HepG2 (cell line): ENCODE results near the gene NEIL1. TPM values are rescaled to one million over a fixed set of nuclear protein-coding genes. Genes with fewer than 3 reads are reported as not detected.

Experiments used
- ATAC-seq: fragments of 200-7000 bp; cut with Tn5 transposase; 3 replicates; pipeline ENCODE4 v1.9.1; 2020; ENCODE audit warnings: mild to moderate bottlenecking, moderate library complexity
- BruUV-seq: library from RNA; stranded (reverse); fragments of 400-500 nt; replicated peaks from 2 replicates; lab custom pipeline; 2021; lab: Mats Ljungman, UMichigan
- CTCF ChIA-PET: fragments of 300-600 bp; formaldehyde crosslinking; extraction: SDS; loops from one replicate; lab custom pipeline; 2021; ENCODE audit warnings: low total read pairs, inconsistent platforms, low intra/inter-chr PET ratio; lab: Yijun Ruan, JAX
- POLR2A ChIA-PET: fragments of 350-600 bp; sonication (Branson Sonifier 250); formaldehyde crosslinking; loops from one replicate; lab custom pipeline; 2020; ENCODE audit warnings: antibody characterized with exemption, inconsistent platforms; lab: Yijun Ruan, JAX
- DNase-seq: peaks from one replicate; pipeline ENCODE4 v3.0.0-alpha.2; 2015; ENCODE audit warnings: low spot score
- FAIRE-seq: peaks from 3 replicates; lab custom pipeline; 2011; peaks lifted over from hg19 to GRCh38; lab: Jason Lieb, UNC
- H2AFZ ChIP-seq: one replicate; pipeline ENCODE4 v1.6.1; 2011; ENCODE audit warnings: low read length, inconsistent platforms
- H3K27ac ChIP-seq: fragments of 300-600 bp; 3 replicates; pipeline ENCODE4 v1.8.0; 2011; ENCODE audit warnings: mixed run types, mild to moderate bottlenecking, mixed read lengths, low read length, inconsistent platforms; ENCODE audit not compliant: insufficient read depth; ENCODE audit errors: extremely low read length
- H3K27me3 ChIP-seq, 2 experiments: fragments of 200-600 bp in 1 of 2; 2 replicates in 1 of 2; 3 replicates in 1 of 2; pipeline versions ENCODE4 v1.6.0 to v1.8.0; 2011; ENCODE audit warnings: low read length in 2 of 2, mild to moderate bottlenecking in 2 of 2, moderate library complexity in 2 of 2, inconsistent platforms in 1 of 2; ENCODE audit not compliant: insufficient read depth in 2 of 2, control insufficient read depth in 1 of 2
- H3K36me3 ChIP-seq, 2 experiments: fragments of 200-600 bp in 1 of 2; replicated peaks in 1 of 2; 2 replicates in 1 of 2; 3 replicates in 1 of 2; pipeline versions ENCODE4 v1.5.1 to v1.8.0; 2011; ENCODE audit warnings: low read length in 2 of 2, inconsistent platforms in 1 of 2; ENCODE audit not compliant: insufficient read depth in 2 of 2, control insufficient read depth in 1 of 2
- H3K4me1 ChIP-seq: 2 replicates; pipeline ENCODE4 v1.5.1; 2012; ENCODE audit warnings: low read length, inconsistent platforms; ENCODE audit not compliant: insufficient read depth
- H3K4me2 ChIP-seq: 2 replicates; pipeline ENCODE4 v1.6.0; 2011; ENCODE audit warnings: low read depth, low read length, inconsistent platforms
- H3K4me3 ChIP-seq, 3 experiments: fragments of 200-600 bp in 1 of 3; sonication (generic), shearing (Covaris generic) in 1 of 3; replicated peaks in 1 of 3; 2 replicates each; pipeline ENCODE4 v1.5.1; 2011 to 2016; ENCODE audit warnings: low read length in 3 of 3, inconsistent platforms in 2 of 3, low read depth in 2 of 3, mild to moderate bottlenecking in 2 of 3, control low read depth in 1 of 3, mixed read lengths in 1 of 3; ENCODE audit not compliant: insufficient read depth in 1 of 3
- H3K79me2 ChIP-seq: one replicate; pipeline ENCODE4 v1.6.1; 2011; ENCODE audit warnings: low read length, inconsistent platforms; ENCODE audit not compliant: insufficient read depth
- H3K9ac ChIP-seq: 2 replicates; pipeline ENCODE4 v1.6.0; 2011; ENCODE audit warnings: mild to moderate bottlenecking, low read depth, low read length, inconsistent platforms; ENCODE audit not compliant: insufficient read depth
- H3K9me3 ChIP-seq: 2 replicates; pipeline ENCODE4 v1.5.1; 2012; ENCODE audit warnings: mild to moderate bottlenecking, low read length
- H4K20me1 ChIP-seq: 2 replicates; pipeline ENCODE4 v1.6.0; 2011; ENCODE audit warnings: inconsistent platforms, mild to moderate bottlenecking, low read length, moderate library complexity; ENCODE audit not compliant: insufficient read depth
- ATF1 ChIP-seq: IDR thresholded peaks from 2 replicates; pipeline ENCODE4 v1.6.1; 2016; ENCODE audit warnings: mild to moderate bottlenecking, control low read depth
- CEBPB ChIP-seq: IDR thresholded peaks from 2 replicates; pipeline ENCODE4 v1.6.1; 2011; ENCODE audit warnings: low read depth, low read length, improper control_type of control experiment, borderline replicate concordance
- FOSL2 ChIP-seq: sonication (generic); formaldehyde crosslinking; IDR thresholded peaks from 2 replicates; pipeline ENCODE4 v1.4.0; 2020; ENCODE audit warnings: missing genetic modification reagents
- JDP2 ChIP-seq: sonication (generic); formaldehyde crosslinking; IDR thresholded peaks from 2 replicates; pipeline ENCODE4 v1.8.1; 2022; ENCODE audit warnings: missing genetic modification reagents, borderline replicate concordance
- KLF13 ChIP-seq: sonication (generic); formaldehyde crosslinking; IDR thresholded peaks from 2 replicates; pipeline ENCODE4 v1.4.0; 2020; ENCODE audit warnings: mild to moderate bottlenecking, missing genetic modification reagents
- NKX3-1 ChIP-seq: sonication (generic); formaldehyde crosslinking; IDR thresholded peaks from 2 replicates; pipeline ENCODE4 v1.5.0; 2020; ENCODE audit warnings: missing genetic modification reagents
- RAD51 ChIP-seq: fragments of 450-650 bp; IDR thresholded peaks from 2 replicates; pipeline ENCODE4 v1.6.1; 2016; ENCODE audit warnings: borderline replicate concordance
- SIN3A ChIP-seq: IDR thresholded peaks from 2 replicates; pipeline ENCODE4 v1.6.1; 2011; ENCODE audit warnings: low read depth, mild to moderate bottlenecking, control low read depth, low read length, borderline replicate concordance
- SMAD1 ChIP-seq: sonication (generic); formaldehyde crosslinking; IDR thresholded peaks from 2 replicates; pipeline ENCODE4 v1.4.0; 2020; ENCODE audit warnings: missing genetic modification reagents, low read depth, mild to moderate bottlenecking, borderline replicate concordance
- ZBTB46 ChIP-seq: sonication (generic); formaldehyde crosslinking; IDR thresholded peaks from 2 replicates; pipeline ENCODE4 v1.4.0; 2020; ENCODE audit warnings: mild to moderate bottlenecking, missing genetic modification reagents, borderline replicate concordance
- ZNF609 ChIP-seq: sonication (generic); formaldehyde crosslinking; IDR thresholded peaks from 2 replicates; pipeline ENCODE4 v1.4.0; 2020; ENCODE audit warnings: mild to moderate bottlenecking, missing genetic modification reagents, borderline replicate concordance
- ZNF646 ChIP-seq: sonication (generic); formaldehyde crosslinking; IDR thresholded peaks from 2 replicates; pipeline ENCODE4 v1.9.0; 2021; ENCODE audit warnings: mild to moderate bottlenecking, missing genetic modification reagents
- WGBS: methylation state at CpG from one replicate; pipeline ENCODE4 v1.1.6; 2017; ENCODE audit warnings: low lambda C conversion rate; 5-methylcytosine and 5-hydroxymethylcytosine counted together
- in situ Hi-C: cut with HindIII; loops from 2 replicates; pipeline ENCODE4 v1.10.0; 2017; ENCODE audit warnings: low pct_unique_long_range_greater_than_20kb; ENCODE audit not compliant: extremely low pct_ligation_motif_present
- intact Hi-C: fragments of 100-400 bp; cut with micrococcal nuclease; formaldehyde crosslinking; loops from one replicate; pipeline ENCODE4 v1.10.0; 2022; ENCODE audit not compliant: unreplicated experiment
- polyA plus RNA-seq, 8 experiments: library from polyadenylated mRNA; depleted of rRNA in 3 of 8; stranded (reverse) in 7 of 8; unstranded in 1 of 8; fragments of >200 nt; fragmentation: Illumina TruSeq in 4 of 8; extraction: Trizol in 4 of 8; gene quantifications; 2 replicates each; pipeline versions ENCODE4 v1.2.1 to v1.2.3, GENCODE V29; 2011 to 2016; ENCODE audit warnings: low read depth in 4 of 8, missing spikeins in 1 of 8, mixed read lengths in 1 of 8; ENCODE audit not compliant: insufficient read depth in 1 of 8
- total RNA-seq, 5 experiments: library from RNA; depleted of rRNA; stranded (reverse); fragments of >200 nt; fragmentation: Illumina TruSeq; extraction: Trizol; gene quantifications; 2 replicates each; pipeline ENCODE4 v1.2.3, GENCODE V29; 2016; ENCODE audit warnings: low read depth in 1 of 5

NEIL1 gene
- total and polyA plus RNA-seq, 2 of the 13 experiments (the other 11 are each of a cell fraction or from before 2014, with no cell fraction given): 10.4 to 15.5 TPM

- CTCF ChIA-PET: no interaction called here
- ATAC-seq (no peak), FAIRE-seq (no peak), DNase-seq (no peak)
- H2AFZ ChIP-seq: no peak overlapping the region
- 23% methylated on average over 4 of the region's 9 CpGs for WGBS
- no peak overlapping the region for H3K9ac ChIP-seq
- BruUV-seq: no TSS peak
- H3K79me2 ChIP-seq: no peaks in the 10 kb centered on the region
- H3K27me3 ChIP-seq: peaks cover 0 to 13% of the 10 kb centered on the region in 2 experiments; a peak in 3 of 5 replicates
- POLR2A ChIA-PET: no interaction called here
- H3K27ac ChIP-seq: no peak overlapping the region
- no peak overlapping the region for H3K4me2 ChIP-seq
- no peaks in the 10 kb centered on the region for H3K9me3 ChIP-seq
- no peaks in the 10 kb centered on the region for H4K20me1 ChIP-seq
- intact Hi-C loops (loop anchor here (10.0 kb wide), 1 partner anchor 268 kb away; no protein-coding TSS in a partner anchor), in situ Hi-C loops (no loop called here)
- no peaks in the 10 kb centered on the region for H3K4me1 ChIP-seq
- H3K4me3 ChIP-seq: no peak overlapping the region
- no peaks in the 10 kb centered on the region for H3K36me3 ChIP-seq
- TF ChIP-seq CEBPB (no peak), KLF13 (CRISPR knock-in tag) (no peak), FOSL2 (CRISPR knock-in tag) (no peak), ZNF646 (CRISPR knock-in tag) (no peak), ZBTB46 (CRISPR knock-in tag) (no peak), RAD51 (no peak), SIN3A (no peak), JDP2 (CRISPR knock-in tag) (no peak), ZNF609 (CRISPR knock-in tag) (no peak), NKX3-1 (CRISPR knock-in tag) (no peak), ATF1 (no peak), SMAD1 (CRISPR knock-in tag) (no peak)
Observed at GRCh38 chr15:75302318-75302717, 44.5 kb upstream of the NEIL1 start.
